ENCODE data around the gene TMSB10.

DNA sequence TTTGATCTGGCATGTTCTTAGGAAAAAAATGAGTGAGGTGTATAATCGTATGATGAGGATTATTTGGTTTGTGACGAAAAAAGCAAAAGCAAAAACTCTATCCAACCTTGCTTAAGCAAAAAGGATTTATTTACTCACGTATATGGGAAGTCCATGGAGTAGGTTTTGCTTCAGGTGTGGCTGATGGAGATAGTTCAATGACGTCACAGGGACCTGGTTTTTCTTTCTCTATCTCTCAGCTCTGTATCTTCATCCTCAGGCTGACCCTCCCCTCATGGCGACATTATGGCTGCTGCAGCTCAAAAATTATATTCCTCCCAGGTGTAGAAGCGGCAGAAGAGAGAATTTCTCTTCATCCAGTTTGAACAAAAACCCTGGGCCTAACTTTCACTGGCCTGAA lies 8.9 kb downstream of the TMSB10 start:
- no peak for TF ChIP-seq POLR2A (IDR thresholded peaks at IDR 0.05)
- TF ChIP-seq, protein P1, sequence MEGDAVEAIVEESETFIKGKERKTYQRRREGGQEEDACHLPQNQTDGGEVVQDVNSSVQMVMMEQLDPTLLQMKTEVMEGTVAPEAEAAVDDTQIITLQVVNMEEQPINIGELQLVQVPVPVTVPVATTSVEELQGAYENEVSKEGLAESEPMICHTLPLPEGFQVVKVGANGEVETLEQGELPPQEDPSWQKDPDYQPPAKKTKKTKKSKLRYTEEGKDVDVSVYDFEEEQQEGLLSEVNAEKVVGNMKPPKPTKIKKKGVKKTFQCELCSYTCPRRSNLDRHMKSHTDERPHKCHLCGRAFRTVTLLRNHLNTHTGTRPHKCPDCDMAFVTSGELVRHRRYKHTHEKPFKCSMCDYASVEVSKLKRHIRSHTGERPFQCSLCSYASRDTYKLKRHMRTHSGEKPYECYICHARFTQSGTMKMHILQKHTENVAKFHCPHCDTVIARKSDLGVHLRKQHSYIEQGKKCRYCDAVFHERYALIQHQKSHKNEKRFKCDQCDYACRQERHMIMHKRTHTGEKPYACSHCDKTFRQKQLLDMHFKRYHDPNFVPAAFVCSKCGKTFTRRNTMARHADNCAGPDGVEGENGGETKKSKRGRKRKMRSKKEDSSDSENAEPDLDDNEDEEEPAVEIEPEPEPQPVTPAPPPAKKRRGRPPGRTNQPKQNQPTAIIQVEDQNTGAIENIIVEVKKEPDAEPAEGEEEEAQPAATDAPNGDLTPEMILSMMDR (IDR thresholded peaks at IDR 0.05) = no peak
